H1 (cell line): Measurements from ENCODE around the gene DPF3. TPM values are rescaled to one million over a fixed set of nuclear protein-coding genes. Genes with fewer than 3 reads are reported as not detected.

ENCODE experiments used
- CTCF ChIA-PET: fragments of 300-600 bp; sonication (Branson Sonifier 250); formaldehyde crosslinking; loops from one replicate; lab custom pipeline; 2021; ENCODE audit not compliant: partially characterized antibody; lab: Charles Lee
- POLR2A ChIA-PET: fragments of 300-600 bp; sonication (Branson Sonifier 250); formaldehyde crosslinking; loops from one replicate; lab custom pipeline; 2021; ENCODE audit warnings: inconsistent platforms; ENCODE audit not compliant: partially characterized antibody; lab: Charles Lee
- DNase-seq, 2 experiments: peaks; one replicate each; pipeline versions ENCODE4 v3.0.0 to v3.0.0-alpha.2; 2010 to 2022; ENCODE audit warnings: low spot score in 2 of 2, low read depth in 1 of 2, mixed read lengths in 1 of 2
- FAIRE-seq: peaks from 2 replicates; lab custom pipeline; 2011; peaks lifted over from hg19 to GRCh38; lab: Jason Lieb, UNC
- H2AFZ ChIP-seq: 2 replicates; pipeline ENCODE4 v1.8.1; 2012; ENCODE audit warnings: low read length, inconsistent platforms
- H2AK5ac ChIP-seq: 2 replicates; pipeline ENCODE4 v1.6.1; 2013; ENCODE audit warnings: low read depth, low read length
- H2BK120ac ChIP-seq: replicated peaks from 2 replicates; pipeline ENCODE3; 2013; ENCODE audit warnings: low read depth, low read length, inconsistent platforms
- H2BK12ac ChIP-seq: 2 replicates; pipeline ENCODE4 v1.6.1; 2013; ENCODE audit warnings: low read depth, low read length
- H2BK15ac ChIP-seq: 2 replicates; pipeline ENCODE4 v1.6.1; 2013; ENCODE audit warnings: low read length
- H2BK20ac ChIP-seq: 2 replicates; pipeline ENCODE4 v1.6.1; 2013; ENCODE audit warnings: low read length
- H2BK5ac ChIP-seq: 2 replicates; pipeline ENCODE4 v1.6.1; 2013; ENCODE audit warnings: low read depth, low read length
- H3K14ac ChIP-seq: 2 replicates; pipeline ENCODE4 v1.6.1; 2013; ENCODE audit warnings: inconsistent platforms; ENCODE audit not compliant: insufficient read length
- H3K18ac ChIP-seq: 2 replicates; pipeline ENCODE4 v1.6.1; 2013; ENCODE audit warnings: low read length; ENCODE audit errors: extremely low read depth
- H3K23ac ChIP-seq: 2 replicates; pipeline ENCODE4 v1.6.1; 2013; ENCODE audit warnings: inconsistent platforms; ENCODE audit not compliant: insufficient read length
- H3K23me2 ChIP-seq: 2 replicates; pipeline ENCODE4 v1.6.1; 2013; ENCODE audit warnings: low read depth, low read length
- H3K27ac ChIP-seq: 2 replicates; pipeline ENCODE4 v1.6.1; 2011; ENCODE audit warnings: low read depth, low read length, inconsistent platforms
- H3K27me3 ChIP-seq, 4 experiments: replicated peaks in 1 of 4; 1 replicate in 1 of 4; 2 replicates in 3 of 4; pipeline versions ENCODE4 v1.6.1 to v1.8.1; 2011 to 2013; ENCODE audit warnings: low read length in 3 of 4, mild to moderate bottlenecking in 3 of 4, inconsistent platforms in 2 of 4, mixed read lengths in 2 of 4, moderate library complexity in 1 of 4; ENCODE audit not compliant: control insufficient read depth in 3 of 4, insufficient read depth in 3 of 4; ENCODE audit errors: extremely low read depth in 1 of 4
- H3K36me3 ChIP-seq, 4 experiments: 2 replicates each; pipeline versions ENCODE4 v1.6.1 to v1.8.1; 2011 to 2013; ENCODE audit warnings: mild to moderate bottlenecking in 4 of 4, low read length in 3 of 4, moderate library complexity in 2 of 4, control low read depth in 1 of 4, inconsistent platforms in 1 of 4; ENCODE audit not compliant: insufficient read depth in 4 of 4, control insufficient read depth in 2 of 4
- H3K4ac ChIP-seq: replicated peaks from 2 replicates; pipeline ENCODE3; 2013; ENCODE audit warnings: low read length, low read depth, mixed read lengths, inconsistent platforms; ENCODE audit not compliant: insufficient read length
- H3K4me1 ChIP-seq, 4 experiments: replicated peaks in 1 of 4; 1 replicate in 1 of 4; 2 replicates in 3 of 4; pipeline versions ENCODE4 v1.6.1 to v1.8.1; 2011 to 2013; ENCODE audit warnings: low read length in 3 of 4, inconsistent platforms in 2 of 4, mixed read lengths in 1 of 4; ENCODE audit not compliant: insufficient read depth in 4 of 4, control insufficient read depth in 3 of 4
- H3K4me2 ChIP-seq, 2 experiments: 2 replicates each; pipeline versions ENCODE4 v1.6.1 to v1.8.1; 2011 to 2013; ENCODE audit warnings: low read depth in 2 of 2, low read length in 2 of 2, control low read depth in 1 of 2, inconsistent platforms in 1 of 2, mild to moderate bottlenecking in 1 of 2; ENCODE audit not compliant: insufficient read depth in 1 of 2
- H3K4me3 ChIP-seq, 4 experiments: fragments of 200-600, 300-600 bp in 1 of 4; sonication (generic), shearing (Covaris generic), sonication (Bioruptor Twin) in 1 of 4; 2 replicates each; pipeline versions ENCODE4 v1.5.1 to v1.8.1; 2011 to 2016; ENCODE audit warnings: low read length in 4 of 4, low read depth in 3 of 4, control low read depth in 2 of 4, inconsistent platforms in 2 of 4, mild to moderate bottlenecking in 2 of 4, mixed read lengths in 1 of 4, moderate library complexity in 1 of 4; ENCODE audit not compliant: insufficient read depth in 2 of 4; ENCODE audit errors: extremely low read depth in 1 of 4
- H3K56ac ChIP-seq: replicated peaks from 2 replicates; pipeline ENCODE3; 2013; ENCODE audit warnings: low read depth, mild to moderate bottlenecking, mixed read lengths, low read length, inconsistent platforms; ENCODE audit not compliant: insufficient read length
- H3K79me1 ChIP-seq: 2 replicates; pipeline ENCODE4 v1.6.1; 2013; ENCODE audit warnings: low read depth, low read length, control low read depth
- H3K79me2 ChIP-seq, 2 experiments: 2 replicates each; pipeline versions ENCODE4 v1.6.1 to v1.8.1; 2012 to 2013; ENCODE audit warnings: low read length in 2 of 2, mild to moderate bottlenecking in 2 of 2, inconsistent platforms in 1 of 2; ENCODE audit not compliant: insufficient read depth in 2 of 2, control insufficient read depth in 1 of 2
- H3K9ac ChIP-seq, 4 experiments: replicated peaks in 1 of 4; 1 replicate in 1 of 4; 2 replicates in 3 of 4; pipeline versions ENCODE4 v1.6.1 to v1.8.1; 2011 to 2013; ENCODE audit warnings: low read depth in 3 of 4, low read length in 3 of 4, control low read depth in 2 of 4, mild to moderate bottlenecking in 2 of 4, moderate library complexity in 2 of 4, inconsistent platforms in 1 of 4; ENCODE audit errors: extremely low read depth in 1 of 4
- H3K9me3 ChIP-seq, 2 experiments: 2 replicates each; pipeline versions ENCODE4 v1.6.1 to v1.8.1; 2012 to 2013; ENCODE audit warnings: mild to moderate bottlenecking in 2 of 2, moderate library complexity in 2 of 2, control low read depth in 1 of 2, inconsistent platforms in 1 of 2, low read depth in 1 of 2, low read length in 1 of 2, mixed read lengths in 1 of 2; ENCODE audit not compliant: insufficient read depth in 2 of 2
- H4K20me1 ChIP-seq, 2 experiments: replicated peaks in 1 of 2; 2 replicates each; pipeline versions ENCODE3 to v1.8.1; 2011 to 2013; ENCODE audit warnings: inconsistent platforms in 2 of 2, low read length in 2 of 2, mild to moderate bottlenecking in 1 of 2; ENCODE audit not compliant: insufficient read depth in 2 of 2, control insufficient read depth in 1 of 2
- H4K5ac ChIP-seq: 2 replicates; pipeline ENCODE4 v1.6.1; 2013; ENCODE audit warnings: low read length, low read depth, mixed read lengths, inconsistent platforms; ENCODE audit not compliant: insufficient read length
- H4K8ac ChIP-seq: 2 replicates; pipeline ENCODE4 v1.8.0; 2013; ENCODE audit warnings: mild to moderate bottlenecking, moderate library complexity, low read length, inconsistent platforms; ENCODE audit not compliant: insufficient read depth; ENCODE audit errors: extremely low read depth
- H4K91ac ChIP-seq: replicated peaks from 2 replicates; pipeline ENCODE3; 2013; ENCODE audit warnings: low read length, mixed read lengths, inconsistent platforms; ENCODE audit not compliant: insufficient read length
- ASH2L ChIP-seq: fragments of 200-600, 300-600 bp; sonication (generic); IDR thresholded peaks from one replicate; pipeline ENCODE4 v1.7.1; 2017; ENCODE audit warnings: low read length
- CBX5 ChIP-seq: fragments of 300-800, 300-1000 bp; sonication (generic); IDR thresholded peaks from 2 replicates; pipeline ENCODE4 v1.7.1; 2016; ENCODE audit warnings: antibody characterized with exemption, low read length, low read depth
- CTBP2 ChIP-seq: IDR thresholded peaks from 2 replicates; pipeline ENCODE4 v1.7.0; 2011; ENCODE audit warnings: borderline replicate concordance, mild to moderate bottlenecking, moderate library complexity, mixed read lengths, low read length; ENCODE audit not compliant: insufficient read depth, insufficient read length
- CTCF ChIP-seq, 3 experiments: IDR thresholded peaks; 1 replicate in 2 of 3; 2 replicates in 1 of 3; pipeline versions ENCODE4 v1.5.1 to v1.6.1; 2011; ENCODE audit warnings: low read length in 3 of 3, mild to moderate bottlenecking in 3 of 3, inconsistent platforms in 2 of 3, low read depth in 1 of 3, moderate library complexity in 1 of 3; ENCODE audit not compliant: insufficient read depth in 1 of 3; ENCODE audit errors: control extremely low read depth in 1 of 3
- JUN ChIP-seq: IDR thresholded peaks from 2 replicates; pipeline ENCODE4 v1.6.1; 2011; ENCODE audit warnings: low read depth, mild to moderate bottlenecking, improper control_type of control experiment, low read length
- JUND ChIP-seq: IDR thresholded peaks from 2 replicates; pipeline ENCODE4 v1.6.1; 2011; ENCODE audit warnings: mild to moderate bottlenecking, improper control_type of control experiment, low read length
- POLR2A ChIP-seq, 2 experiments: IDR thresholded peaks; 1 replicate in 1 of 2; 2 replicates in 1 of 2; pipeline ENCODE4 v1.6.1; 2011; ENCODE audit warnings: low read depth in 2 of 2, low read length in 2 of 2, mild to moderate bottlenecking in 2 of 2; ENCODE audit errors: control extremely low read depth in 1 of 2
- RAD21 ChIP-seq, 2 experiments: IDR thresholded peaks in 1 of 2; conservative IDR thresholded peaks in 1 of 2; 2 replicates each; pipeline ENCODE4 v1.6.1; 2011; ENCODE audit warnings: low read depth in 2 of 2, low read length in 2 of 2, improper control_type of control experiment in 1 of 2, inconsistent platforms in 1 of 2, mild to moderate bottlenecking in 1 of 2, moderate library complexity in 1 of 2
- RXRA ChIP-seq: IDR thresholded peaks from 2 replicates; pipeline ENCODE4 v1.6.1; 2011; ENCODE audit warnings: low read depth, mild to moderate bottlenecking, low read length, moderate library complexity; ENCODE audit not compliant: insufficient read depth
- SP4 ChIP-seq: IDR thresholded peaks from 2 replicates; pipeline ENCODE4 v1.6.1; 2012; ENCODE audit warnings: low read length, inconsistent platforms
- TBP ChIP-seq: IDR thresholded peaks from 2 replicates; pipeline ENCODE4 v1.6.1; 2011; ENCODE audit warnings: low read depth, low read length, improper control_type of control experiment
- WGBS, 2 experiments: shearing (Covaris generic) in 1 of 2; methylation state at CpG; one replicate each; pipeline versions ENCODE4 v1.1.6 to v1.1.7; 2013 to 2015; ENCODE audit warnings: low lambda C conversion rate in 2 of 2, mixed read lengths in 2 of 2, inconsistent platforms in 1 of 2, low coverage in 1 of 2, missing lambda C conversion rate in 1 of 2; ENCODE audit not compliant: insufficient replicate concordance in 2 of 2, insufficient coverage in 1 of 2, insufficient read length in 1 of 2; ENCODE audit errors: extremely low coverage in 1 of 2, missing lambda C conversion rate in 1 of 2; 5-methylcytosine and 5-hydroxymethylcytosine counted together
- polyA plus RNA-seq, 7 experiments: library from polyadenylated mRNA; depleted of rRNA in 3 of 7; stranded (reverse) in 5 of 7; unstranded in 2 of 7; fragments of >200 nt in 5 of 7; fragments of 200-250 nt in 2 of 7; gene quantifications; 1 replicate in 5 of 7; 2 replicates in 1 of 7; 4 replicates in 1 of 7; pipeline versions ENCODE4 v1.2.1 to v1.2.3, GENCODE V29; 2011 to 2013; ENCODE audit warnings: missing spikeins in 2 of 7, mixed read lengths in 2 of 7
- total RNA-seq: library from RNA; stranded (reverse); fragmentation: NEBNext Ultra II Directional; extraction: Animal tissue kit (Norgen Biotek cat#: 25700); gene quantifications from 2 replicates; pipeline ENCODE4 v1.2.1, GENCODE V29; 2021

Gene DPF3
- total and polyA plus RNA-seq, 2 of the 8 experiments (the other 6 are each of a cell fraction or from before 2014, with no cell fraction given): 0.19 TPM; not detected in 1

GRCh38 chr14:72758420-72758819 lies 135.5 kb downstream of the DPF3 start:
- Histone ChIP-seq H3K23ac (no peak overlapping the region), H2BK5ac (no peak overlapping the region), H3K56ac (no peak overlapping the region), H3K14ac (no peak overlapping the region), H4K5ac (no peak overlapping the region), H2BK15ac (no peak overlapping the region), H3K9ac (no peak overlapping the region), H3K79me2 (no peaks in the 10 kb centered on the region), H3K4me3 (no peak overlapping the region), H2AFZ (no peak overlapping the region), H3K4me1 (no peaks in the 10 kb centered on the region), H2BK20ac (no peak overlapping the region), H2BK120ac (no peak overlapping the region), H3K9me3 (peaks cover 7 to 9% of the 10 kb centered on the region in 2 experiments; a peak in 2 of 4 replicates), H3K27me3 (no peaks in the 10 kb centered on the region; a peak in 1 of 7 replicates), H3K36me3 (no peaks in the 10 kb centered on the region), H3K4ac (no peak overlapping the region), H4K20me1 (peaks cover 0 to 2% of the 10 kb centered on the region in 2 experiments), H3K79me1 (no peaks in the 10 kb centered on the region), H2AK5ac (no peak overlapping the region), H4K91ac (no peak overlapping the region), H3K27ac (no peak overlapping the region), H4K8ac (no peak overlapping the region), H3K23me2 (no peaks in the 10 kb centered on the region), H3K4me2 (no peak overlapping the region), H2BK12ac (no peak overlapping the region)
- ChIA-PET CTCF (interaction anchor here (0.6 to 3.2 kb wide), 19 partner anchors 8 to 288 kb away, joined by 3 to 33 read pairs (median 4); partner anchors contain the start of gene DPF3), POLR2A (no interaction called here)
- 76% methylated on average over 5 of the region's 5 CpGs; no CpG with 5 or more reads in 1 of the 2 experiments for WGBS, 2 experiments
- DNase-seq: no peak
- TF ChIP-seq RXRA: no peak
- no peak for TF ChIP-seq JUN
- no peak for TF ChIP-seq SP4
- no peak for TF ChIP-seq ASH2L
- TF ChIP-seq TBP: no peak
- no peak for TF ChIP-seq JUND
- TF ChIP-seq CBX5: no peak
- TF ChIP-seq CTCF (IDR thresholded peaks at IDR 0.05; ENCODE audit: control extremely low read depth in 1 of 3, insufficient read depth in 1 of 3, low read depth in 1 of 3, low read length in 3 of 3): peak in 2 of 3 experiments; percentile 50 to 57; a peak in 3 of 4 replicates
- TF ChIP-seq RAD21 (IDR thresholded peaks at IDR 0.05 in 1 of 2, conservative IDR thresholded peaks at IDR 0.05 in 1 of 2; ENCODE audit: low read depth in 2 of 2, low read length in 2 of 2): peak; percentile 69 to 86
- no peak for TF ChIP-seq POLR2A (IDR thresholded peaks at IDR 0.05; ENCODE audit: control extremely low read depth in 1 of 2, low read depth in 2 of 2, low read length in 2 of 2)
- no peak for TF ChIP-seq CTBP2
- TF ChIP-seq, all 59 proteins: peak for 2
- H3K18ac ChIP-seq: no peak overlapping the region
- FAIRE-seq: no peak
